MM.1S (cell line): ENCODE results near the gene RPL19.

Source experiments
- EZH2 ChIP-seq: fragments of 300-600 bp; sonication (generic); optimal IDR thresholded peaks from 2 replicates; pipeline ENCODE3; 2017; ENCODE audit warnings: low read depth, mild to moderate bottlenecking, antibody characterized with exemption, low read length, mixed read lengths
- EZH2phosphoT487 ChIP-seq: fragments of 300-600 bp; sonication (generic); IDR thresholded peaks from 2 replicates; pipeline ENCODE4 v1.6.1; 2018; ENCODE audit warnings: antibody characterized with exemption, low read length
- TF ChIP-seq, protein P1 (sequence below): fragments of 300-600 bp; sonication (generic); IDR thresholded peaks from 2 replicates; pipeline ENCODE4 v1.5.1; 2016; ENCODE audit warnings: antibody characterized with exemption, low read length, mixed read lengths

DNA sequence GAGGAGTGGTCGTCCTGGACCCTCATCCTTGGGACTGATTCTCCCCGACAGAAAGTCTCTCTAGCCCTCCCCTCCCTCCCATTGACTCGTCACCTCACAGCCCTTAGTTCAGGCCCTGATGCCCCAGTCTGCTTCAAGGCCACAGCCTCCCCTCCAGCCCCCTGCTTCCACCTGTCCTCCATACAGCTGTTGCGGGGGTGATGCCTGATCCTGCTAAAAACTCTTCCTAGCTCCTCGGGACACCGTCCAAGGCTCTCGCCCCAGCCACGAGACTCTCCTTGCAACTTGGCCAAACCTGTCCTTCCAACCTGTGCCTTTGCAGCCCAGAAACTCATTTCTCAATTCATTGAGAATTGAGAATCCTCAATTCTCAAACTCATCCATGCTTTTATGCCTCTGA is 18.8 kb downstream of the RPL19 start:
- TF ChIP-seq, protein P1, sequence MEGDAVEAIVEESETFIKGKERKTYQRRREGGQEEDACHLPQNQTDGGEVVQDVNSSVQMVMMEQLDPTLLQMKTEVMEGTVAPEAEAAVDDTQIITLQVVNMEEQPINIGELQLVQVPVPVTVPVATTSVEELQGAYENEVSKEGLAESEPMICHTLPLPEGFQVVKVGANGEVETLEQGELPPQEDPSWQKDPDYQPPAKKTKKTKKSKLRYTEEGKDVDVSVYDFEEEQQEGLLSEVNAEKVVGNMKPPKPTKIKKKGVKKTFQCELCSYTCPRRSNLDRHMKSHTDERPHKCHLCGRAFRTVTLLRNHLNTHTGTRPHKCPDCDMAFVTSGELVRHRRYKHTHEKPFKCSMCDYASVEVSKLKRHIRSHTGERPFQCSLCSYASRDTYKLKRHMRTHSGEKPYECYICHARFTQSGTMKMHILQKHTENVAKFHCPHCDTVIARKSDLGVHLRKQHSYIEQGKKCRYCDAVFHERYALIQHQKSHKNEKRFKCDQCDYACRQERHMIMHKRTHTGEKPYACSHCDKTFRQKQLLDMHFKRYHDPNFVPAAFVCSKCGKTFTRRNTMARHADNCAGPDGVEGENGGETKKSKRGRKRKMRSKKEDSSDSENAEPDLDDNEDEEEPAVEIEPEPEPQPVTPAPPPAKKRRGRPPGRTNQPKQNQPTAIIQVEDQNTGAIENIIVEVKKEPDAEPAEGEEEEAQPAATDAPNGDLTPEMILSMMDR, result no peak
- TF ChIP-seq EZH2phosphoT487 (no peak), EZH2 (no peak)
